Osteoblast (primary cell): Measurements from ENCODE around the gene POU5F1. TPM values are rescaled to one million over a fixed set of nuclear protein-coding genes. Genes with fewer than 3 reads are reported as not detected.

Source experiments
- DNase-seq: peaks from one replicate; pipeline ENCODE4 v3.0.0; 2011; ENCODE audit warnings: low spot score, mixed read lengths; ENCODE audit not compliant: insufficient read length; ENCODE audit errors: missing footprints
- H2AFZ ChIP-seq: 2 replicates; pipeline ENCODE4 v1.6.0; 2011; ENCODE audit warnings: mild to moderate bottlenecking, low read length
- H3K27ac ChIP-seq: 2 replicates; pipeline ENCODE4 v1.5.1; 2011; ENCODE audit warnings: mild to moderate bottlenecking, low read depth, low read length, moderate library complexity
- H3K27me3 ChIP-seq: 2 replicates; pipeline ENCODE4 v1.6.0; 2012; ENCODE audit warnings: mild to moderate bottlenecking, control low read depth, inconsistent platforms, low read length, moderate library complexity; ENCODE audit not compliant: insufficient read depth
- H3K36me3 ChIP-seq: 2 replicates; pipeline ENCODE4 v1.5.1; 2011; ENCODE audit warnings: mild to moderate bottlenecking, low read length, control low read depth, moderate library complexity; ENCODE audit not compliant: insufficient read depth
- H3K4me1 ChIP-seq: 2 replicates; pipeline ENCODE4 v1.5.1; 2011; ENCODE audit warnings: mild to moderate bottlenecking, low read length, control low read depth, moderate library complexity; ENCODE audit not compliant: insufficient read depth
- H3K4me2 ChIP-seq: 2 replicates; pipeline ENCODE4 v1.6.0; 2011; ENCODE audit warnings: mild to moderate bottlenecking, low read length; ENCODE audit not compliant: insufficient read depth
- H3K4me3 ChIP-seq: fragments of 200-600 bp; sonication (generic); 3 replicates; pipeline ENCODE4 v1.5.1; 2012; ENCODE audit warnings: mild to moderate bottlenecking, low read length, inconsistent platforms; ENCODE audit not compliant: insufficient read depth
- H3K79me2 ChIP-seq: 2 replicates; pipeline ENCODE4 v1.6.0; 2012; ENCODE audit warnings: mild to moderate bottlenecking, low read length, control low read depth, inconsistent platforms; ENCODE audit not compliant: insufficient read depth
- H3K9me3 ChIP-seq: 2 replicates; pipeline ENCODE4 v1.5.1; 2011; ENCODE audit warnings: low read depth, low read length, control low read depth
- H4K20me1 ChIP-seq: 2 replicates; pipeline ENCODE4 v1.6.0; 2012; ENCODE audit warnings: mild to moderate bottlenecking, low read length, control low read depth; ENCODE audit not compliant: insufficient read depth
- CTCF ChIP-seq: IDR thresholded peaks from 2 replicates; pipeline ENCODE4 v1.5.1; 2011; ENCODE audit warnings: mild to moderate bottlenecking, low read depth, low read length, moderate library complexity; ENCODE audit errors: extremely low read depth
- total RNA-seq: library from RNA; depleted of rRNA; stranded (reverse); fragments of >200 nt; gene quantifications from 2 replicates; pipeline ENCODE4 v1.2.3, GENCODE V29; 2012

Gene POU5F1
- total RNA-seq, 1 donor, result 2.5 TPM

- DNase-seq, result no peak
- no peaks in the 10 kb centered on the region for H3K27me3 ChIP-seq
- H2AFZ ChIP-seq, result no peak overlapping the region
- no peaks in the 10 kb centered on the region for H4K20me1 ChIP-seq
- no peaks in the 10 kb centered on the region for H3K9me3 ChIP-seq
- peaks cover 4% of the 10 kb centered on the region for H3K79me2 ChIP-seq
- H3K27ac ChIP-seq, result no peak overlapping the region
- no peak for TF ChIP-seq CTCF
- peaks cover 4% of the 10 kb centered on the region for H3K4me1 ChIP-seq
- no peak overlapping the region for H3K4me3 ChIP-seq
- H3K4me2 ChIP-seq, result no peak overlapping the region
- H3K36me3 ChIP-seq, result peaks cover 32% of the 10 kb centered on the region
Observed at GRCh38 chr6:31152781-31153180, 17.7 kb downstream of the POU5F1 start.

- Histone ChIP-seq H3K4me2 (no peak overlapping the region), H3K36me3 (peaks cover 23% of the 10 kb centered on the region), H3K27ac (no peak overlapping the region), H4K20me1 (no peaks in the 10 kb centered on the region), H3K4me3 (no peak overlapping the region), H3K79me2 (no peaks in the 10 kb centered on the region), H3K27me3 (no peaks in the 10 kb centered on the region), H3K4me1 (no peaks in the 10 kb centered on the region), H2AFZ (no peak overlapping the region), H3K9me3 (no peaks in the 10 kb centered on the region)
- TF ChIP-seq CTCF, result no peak
- peak; percentile 18 for DNase-seq
Observed at GRCh38 chr6:31149827-31150447, 20.5 kb downstream of the POU5F1 start.

GRCh38 chr6:31145386-31145785 lies 25.1 kb downstream of the POU5F1 start:
- no peaks in the 10 kb centered on the region for H3K27me3 ChIP-seq
- H2AFZ ChIP-seq, result no peak overlapping the region
- peaks cover 21% of the 10 kb centered on the region for H3K36me3 ChIP-seq
- no peak overlapping the region for H3K4me3 ChIP-seq
- no peaks in the 10 kb centered on the region for H3K79me2 ChIP-seq
- no peaks in the 10 kb centered on the region for H4K20me1 ChIP-seq
- H3K9me3 ChIP-seq, result no peaks in the 10 kb centered on the region
- no peak overlapping the region for H3K27ac ChIP-seq
- H3K4me2 ChIP-seq, result no peak overlapping the region
- no peaks in the 10 kb centered on the region for H3K4me1 ChIP-seq
- no peak for TF ChIP-seq CTCF
- no peak for DNase-seq

- Histone ChIP-seq H3K4me3 (no peak overlapping the region), H3K27ac (no peak overlapping the region), H3K79me2 (no peaks in the 10 kb centered on the region), H3K4me1 (no peaks in the 10 kb centered on the region), H2AFZ (no peak overlapping the region), H3K4me2 (no peak overlapping the region), H3K27me3 (no peaks in the 10 kb centered on the region), H3K9me3 (no peaks in the 10 kb centered on the region), H4K20me1 (no peaks in the 10 kb centered on the region), H3K36me3 (peaks cover 18% of the 10 kb centered on the region)
- DNase-seq, result no peak
- TF ChIP-seq CTCF, result no peak
Observed at GRCh38 chr6:31144970-31145340, 25.5 kb downstream of the POU5F1 start.
